ENCODE results near the gene AGBL1.

DNA sequence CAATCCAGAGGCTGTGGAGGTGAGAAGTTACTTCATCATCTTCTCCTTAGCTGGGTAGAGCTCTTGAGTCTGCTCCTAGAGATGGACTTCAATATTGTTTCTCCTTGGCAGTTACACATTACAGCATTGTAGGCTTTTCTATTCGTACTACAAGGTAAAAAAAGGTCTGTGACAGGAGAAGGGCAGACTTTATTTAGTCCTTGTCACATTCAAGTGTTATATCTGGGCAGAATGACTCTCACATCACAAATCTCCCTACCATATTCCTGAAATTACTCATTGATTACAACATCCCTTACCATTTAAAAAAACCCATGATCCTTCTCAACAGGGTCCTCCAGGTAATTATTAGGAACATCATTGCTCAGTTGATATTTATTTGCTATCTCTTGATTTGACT, 75.0 kb downstream of the AGBL1 start:
- TF ChIP-seq, protein P1, sequence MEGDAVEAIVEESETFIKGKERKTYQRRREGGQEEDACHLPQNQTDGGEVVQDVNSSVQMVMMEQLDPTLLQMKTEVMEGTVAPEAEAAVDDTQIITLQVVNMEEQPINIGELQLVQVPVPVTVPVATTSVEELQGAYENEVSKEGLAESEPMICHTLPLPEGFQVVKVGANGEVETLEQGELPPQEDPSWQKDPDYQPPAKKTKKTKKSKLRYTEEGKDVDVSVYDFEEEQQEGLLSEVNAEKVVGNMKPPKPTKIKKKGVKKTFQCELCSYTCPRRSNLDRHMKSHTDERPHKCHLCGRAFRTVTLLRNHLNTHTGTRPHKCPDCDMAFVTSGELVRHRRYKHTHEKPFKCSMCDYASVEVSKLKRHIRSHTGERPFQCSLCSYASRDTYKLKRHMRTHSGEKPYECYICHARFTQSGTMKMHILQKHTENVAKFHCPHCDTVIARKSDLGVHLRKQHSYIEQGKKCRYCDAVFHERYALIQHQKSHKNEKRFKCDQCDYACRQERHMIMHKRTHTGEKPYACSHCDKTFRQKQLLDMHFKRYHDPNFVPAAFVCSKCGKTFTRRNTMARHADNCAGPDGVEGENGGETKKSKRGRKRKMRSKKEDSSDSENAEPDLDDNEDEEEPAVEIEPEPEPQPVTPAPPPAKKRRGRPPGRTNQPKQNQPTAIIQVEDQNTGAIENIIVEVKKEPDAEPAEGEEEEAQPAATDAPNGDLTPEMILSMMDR (IDR thresholded peaks at IDR 0.05): no peak
- no peak for TF ChIP-seq EZH2 (IDR thresholded peaks at IDR 0.05; ENCODE audit: borderline replicate concordance, insufficient read depth, low read depth, low read length, poor library complexity, severe bottlenecking)

Measured in B cell (primary cell).